ENCODE results near the gene HEATR5B.
"Not testable (repeated sequence)": the region's sequence is repeated elsewhere in the genome, so short reads cannot be mapped to it uniquely, and the experiment has no call there.

- TF ChIP-seq, protein P1, sequence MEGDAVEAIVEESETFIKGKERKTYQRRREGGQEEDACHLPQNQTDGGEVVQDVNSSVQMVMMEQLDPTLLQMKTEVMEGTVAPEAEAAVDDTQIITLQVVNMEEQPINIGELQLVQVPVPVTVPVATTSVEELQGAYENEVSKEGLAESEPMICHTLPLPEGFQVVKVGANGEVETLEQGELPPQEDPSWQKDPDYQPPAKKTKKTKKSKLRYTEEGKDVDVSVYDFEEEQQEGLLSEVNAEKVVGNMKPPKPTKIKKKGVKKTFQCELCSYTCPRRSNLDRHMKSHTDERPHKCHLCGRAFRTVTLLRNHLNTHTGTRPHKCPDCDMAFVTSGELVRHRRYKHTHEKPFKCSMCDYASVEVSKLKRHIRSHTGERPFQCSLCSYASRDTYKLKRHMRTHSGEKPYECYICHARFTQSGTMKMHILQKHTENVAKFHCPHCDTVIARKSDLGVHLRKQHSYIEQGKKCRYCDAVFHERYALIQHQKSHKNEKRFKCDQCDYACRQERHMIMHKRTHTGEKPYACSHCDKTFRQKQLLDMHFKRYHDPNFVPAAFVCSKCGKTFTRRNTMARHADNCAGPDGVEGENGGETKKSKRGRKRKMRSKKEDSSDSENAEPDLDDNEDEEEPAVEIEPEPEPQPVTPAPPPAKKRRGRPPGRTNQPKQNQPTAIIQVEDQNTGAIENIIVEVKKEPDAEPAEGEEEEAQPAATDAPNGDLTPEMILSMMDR (conservative IDR thresholded peaks at IDR 0.05 in 1 of 2, IDR thresholded peaks at IDR 0.05 in 1 of 2; ENCODE audit: low read depth in 1 of 2, low read length in 2 of 2): not testable (repeated sequence)
- not testable (repeated sequence) for TF ChIP-seq EZH2 (IDR thresholded peaks at IDR 0.05; ENCODE audit: low read length, missing control alignments)
These were observed 147.6 kb downstream of the HEATR5B start for GRCh38 chr2:36936526-36936925.
